Endothelial cell (in vitro differentiated cells): ENCODE results near the gene PHF2. TPM values are rescaled to one million over a fixed set of nuclear protein-coding genes. Genes with fewer than 3 reads are reported as not detected.
A peak's percentile ranks its signal among the peaks of the same experiment; 100 is the strongest.

Experiments
- DNase-seq: peaks from one replicate; pipeline ENCODE4 v3.0.0; 2021; ENCODE audit warnings: low spot score
- H3K27ac Mint-ChIP-seq: one replicate; pipeline ENCODE4 v1.8.0; 2021; ENCODE audit warnings: mixed read lengths, inconsistent platforms; ENCODE audit not compliant: unreplicated experiment
- H3K27me3 Mint-ChIP-seq: one replicate; pipeline ENCODE4 v1.8.0; 2021; ENCODE audit warnings: mild to moderate bottlenecking, moderate library complexity, mixed read lengths, inconsistent platforms; ENCODE audit not compliant: unreplicated experiment
- H3K36me3 Mint-ChIP-seq: one replicate; pipeline ENCODE4 v1.8.0; 2021; ENCODE audit warnings: mild to moderate bottlenecking, low read depth, mixed read lengths, inconsistent platforms; ENCODE audit not compliant: unreplicated experiment
- H3K4me1 Mint-ChIP-seq: one replicate; pipeline ENCODE4 v1.8.0; 2021; ENCODE audit warnings: mild to moderate bottlenecking, mixed read lengths, inconsistent platforms; ENCODE audit not compliant: unreplicated experiment
- H3K4me3 Mint-ChIP-seq: one replicate; pipeline ENCODE4 v1.8.0; 2021; ENCODE audit warnings: mild to moderate bottlenecking, mixed read lengths, inconsistent platforms; ENCODE audit not compliant: unreplicated experiment
- H3K9me3 Mint-ChIP-seq: one replicate; pipeline ENCODE4 v1.8.0; 2021; ENCODE audit warnings: mixed read lengths, inconsistent platforms; ENCODE audit not compliant: unreplicated experiment
- CTCF ChIP-seq: fragments of 200-600 bp; sonication (generic); IDR thresholded peaks from one replicate; pipeline ENCODE4 v1.5.0; 2021; ENCODE audit warnings: antibody characterized with exemption; ENCODE audit not compliant: unreplicated experiment
- total RNA-seq: library from RNA; stranded (reverse); fragmentation: NEBNext Ultra II Directional; extraction: Animal tissue kit (Norgen Biotek cat#: 25700); gene quantifications from one replicate; pipeline ENCODE4 v1.2.1, GENCODE V29; 2021; ENCODE audit not compliant: unreplicated experiment

PHF2 gene
- total RNA-seq, 1 donor from 2014 or later, result 20.9 TPM

GRCh38 chr9:93592008-93592642 is 15.7 kb downstream of the PHF2 start:
- no peak for DNase-seq
- Mint-ChIP-seq H3K4me1 (peaks cover 19% of the 10 kb centered on the region), H3K27ac (no peak overlapping the region), H3K36me3 (peaks cover 2% of the 10 kb centered on the region), H3K4me3 (no peak overlapping the region), H3K27me3 (no peaks in the 10 kb centered on the region), H3K9me3 (no peaks in the 10 kb centered on the region)
- TF ChIP-seq CTCF, result peak; percentile 5

GRCh38 chr9:93592643-93593021 is 16.2 kb downstream of the PHF2 start:
- Mint-ChIP-seq H3K27ac (no peak overlapping the region), H3K9me3 (no peaks in the 10 kb centered on the region), H3K4me3 (no peak overlapping the region), H3K27me3 (no peaks in the 10 kb centered on the region), H3K4me1 (peaks cover 19% of the 10 kb centered on the region), H3K36me3 (no peaks in the 10 kb centered on the region)
- DNase-seq, result no peak
- TF ChIP-seq CTCF, result no peak

- Mint-ChIP-seq H3K27me3 (no peaks in the 10 kb centered on the region), H3K9me3 (no peaks in the 10 kb centered on the region), H3K36me3 (no peaks in the 10 kb centered on the region), H3K4me1 (peaks cover 19% of the 10 kb centered on the region), H3K27ac (no peak overlapping the region), H3K4me3 (no peak overlapping the region)
- TF ChIP-seq CTCF, result no peak
- DNase-seq, result no peak
These were observed 16.8 kb downstream of the PHF2 start for GRCh38 chr9:93593144-93593658.

- Mint-ChIP-seq H3K27me3 (no peaks in the 10 kb centered on the region), H3K4me3 (no peak overlapping the region), H3K36me3 (no peaks in the 10 kb centered on the region), H3K4me1 (peaks cover 14% of the 10 kb centered on the region), H3K27ac (no peak overlapping the region), H3K9me3 (no peaks in the 10 kb centered on the region)
- no peak for TF ChIP-seq CTCF
- DNase-seq, result no peak
These were observed 17.8 kb downstream of the PHF2 start for GRCh38 chr9:93594041-93594756.

- Mint-ChIP-seq H3K27ac (no peak overlapping the region), H3K9me3 (no peaks in the 10 kb centered on the region), H3K4me1 (peaks cover 12% of the 10 kb centered on the region), H3K4me3 (no peak overlapping the region), H3K36me3 (no peaks in the 10 kb centered on the region), H3K27me3 (no peaks in the 10 kb centered on the region)
- TF ChIP-seq CTCF, result no peak
- no peak for DNase-seq
These were observed 19.1 kb downstream of the PHF2 start for GRCh38 chr9:93595461-93595860.
